GM19438 (cell line): Measurements from ENCODE around the gene STT3B.
"Not testable (repeated sequence)": the region's sequence is repeated elsewhere in the genome, so short reads cannot be mapped to it uniquely, and the experiment has no call there.

Source experiments
- ATAC-seq: cut with Tn5 transposase; IDR thresholded peaks from one replicate; pipeline ENCODE4 v1.9.1; 2021; ENCODE audit warnings: low read depth; ENCODE audit not compliant: unreplicated experiment

Gene STT3B

DNA sequence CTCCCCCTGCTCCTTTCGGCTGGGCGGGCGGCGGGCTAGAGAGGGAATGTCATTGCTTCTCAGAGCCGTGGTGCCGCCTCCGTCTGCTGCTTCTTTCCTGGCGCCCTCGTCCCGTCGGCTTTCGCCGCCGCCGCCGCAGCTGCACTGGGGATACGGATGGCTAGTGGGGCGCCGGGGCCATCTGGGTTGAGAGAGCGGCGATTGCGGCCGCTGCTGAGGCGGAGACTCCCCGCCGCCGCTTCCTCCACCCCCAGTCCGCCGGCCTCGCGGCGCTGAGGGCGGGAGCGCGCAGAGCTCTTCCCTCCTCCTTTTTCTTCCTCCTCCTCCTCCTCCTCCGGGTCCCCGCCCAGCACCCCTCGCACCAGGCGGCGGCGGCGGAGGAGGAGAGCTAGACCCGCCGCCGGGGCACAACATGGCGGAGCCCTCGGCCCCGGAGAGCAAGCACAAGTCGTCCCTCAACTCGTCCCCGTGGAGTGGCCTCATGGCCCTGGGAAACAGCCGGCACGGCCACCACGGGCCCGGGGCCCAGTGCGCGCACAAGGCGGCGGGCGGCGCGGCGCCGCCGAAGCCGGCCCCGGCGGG is at the start of gene STT3B:
TSS of gene STT3B (plus strand) at position 339 of the 582 bp plus-strand sequence. CDS start at position 413, 74 bp downstream.
- ATAC-seq = peak; percentile 60

DNA sequence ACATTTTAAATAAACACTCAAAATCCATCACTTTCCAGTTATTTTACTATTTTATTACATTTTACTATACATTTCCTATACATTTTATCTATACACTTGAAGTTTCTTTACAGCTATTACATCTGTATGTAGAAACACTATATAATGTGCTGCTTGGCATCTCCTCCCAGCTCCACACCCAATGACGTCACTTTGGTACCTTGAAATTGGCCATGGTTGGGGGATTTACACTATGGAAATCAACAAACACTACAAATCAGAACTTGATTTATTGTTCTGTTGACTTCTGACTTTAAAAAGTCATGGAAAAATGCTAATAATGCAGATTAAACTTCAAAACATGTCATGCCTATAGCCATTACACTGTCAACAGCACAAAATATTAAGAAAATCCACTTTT is 48.9 kb upstream of the STT3B start:
- ATAC-seq = no peak

DNA sequence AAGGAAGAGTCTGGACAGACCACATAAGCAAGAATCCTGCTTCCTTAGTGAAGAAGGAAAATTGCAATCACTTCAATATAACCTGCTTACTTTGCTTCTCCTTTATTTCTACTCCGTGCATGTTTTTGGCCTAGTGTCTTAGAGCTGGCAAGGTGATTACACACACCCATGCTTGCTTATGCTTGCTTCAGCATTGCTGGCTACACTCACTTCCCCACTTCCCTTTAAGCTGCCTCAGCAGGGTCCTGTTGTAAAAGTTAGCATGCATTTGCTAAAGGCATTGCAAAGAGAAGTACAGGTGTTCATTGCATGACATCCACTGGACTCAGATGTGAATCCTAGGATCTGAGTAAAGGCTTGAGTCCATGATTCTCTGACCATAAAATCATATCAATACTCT is 47.5 kb upstream of the STT3B start:
- no peak for ATAC-seq

DNA sequence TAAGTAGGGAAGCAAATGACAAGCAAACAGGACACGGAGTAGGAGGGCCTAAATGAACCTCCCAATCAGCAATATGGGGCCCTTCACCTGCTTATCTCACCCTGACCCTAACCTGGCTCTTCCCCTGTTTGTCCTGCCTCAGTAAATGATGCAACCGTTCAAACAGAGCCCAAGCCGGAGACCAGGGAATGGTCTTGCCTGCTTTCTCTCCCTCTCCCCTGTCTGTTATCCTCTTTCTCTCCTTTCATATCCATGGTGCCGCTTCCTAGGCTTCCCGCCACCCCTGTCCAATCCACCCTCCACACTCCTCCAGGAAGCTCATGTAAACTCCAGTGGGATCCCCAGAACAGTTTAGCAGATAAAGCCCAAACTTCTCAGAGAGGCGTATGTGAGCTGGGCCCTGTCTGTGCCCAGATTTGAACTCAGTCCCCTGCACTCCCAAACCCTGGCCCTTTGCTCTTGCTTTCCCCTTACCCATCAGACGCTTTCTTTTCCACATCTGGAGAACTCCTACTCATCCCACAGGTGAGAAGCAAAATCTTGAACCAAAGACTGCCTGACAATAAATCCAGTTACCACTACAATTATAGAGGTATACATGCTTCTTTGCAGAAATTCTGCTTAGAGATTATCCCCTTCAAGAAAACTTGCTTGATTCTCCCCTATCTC is 45.7 kb upstream of the STT3B start:
- no peak for ATAC-seq

DNA sequence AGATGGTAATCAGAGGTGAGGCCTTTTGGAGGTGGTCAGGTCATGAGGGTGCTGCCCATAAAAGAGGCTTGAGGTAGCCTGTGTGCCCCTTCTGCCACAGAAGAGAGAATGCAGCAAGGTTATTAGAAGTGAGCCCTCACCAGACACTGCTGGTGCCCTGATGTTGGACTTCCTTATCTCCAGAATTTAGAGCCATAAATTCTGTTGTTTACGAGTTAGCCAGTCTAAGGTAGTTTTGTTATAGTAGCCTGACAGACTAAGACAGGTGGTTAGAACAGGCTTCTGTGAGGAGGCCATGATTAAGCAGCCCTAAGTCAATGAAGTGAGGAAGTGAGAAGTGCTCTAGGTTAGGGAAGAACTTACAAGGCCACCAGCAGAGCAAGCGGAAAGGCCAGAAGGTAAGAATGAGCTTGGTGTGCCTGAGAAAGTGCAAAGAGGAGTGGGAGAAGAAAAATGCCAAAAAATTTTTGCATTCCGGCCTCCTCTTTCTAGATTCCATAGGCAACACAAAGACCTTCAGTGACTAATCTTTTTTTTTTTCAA is 44.2 kb upstream of the STT3B start:
- ATAC-seq = no peak

DNA sequence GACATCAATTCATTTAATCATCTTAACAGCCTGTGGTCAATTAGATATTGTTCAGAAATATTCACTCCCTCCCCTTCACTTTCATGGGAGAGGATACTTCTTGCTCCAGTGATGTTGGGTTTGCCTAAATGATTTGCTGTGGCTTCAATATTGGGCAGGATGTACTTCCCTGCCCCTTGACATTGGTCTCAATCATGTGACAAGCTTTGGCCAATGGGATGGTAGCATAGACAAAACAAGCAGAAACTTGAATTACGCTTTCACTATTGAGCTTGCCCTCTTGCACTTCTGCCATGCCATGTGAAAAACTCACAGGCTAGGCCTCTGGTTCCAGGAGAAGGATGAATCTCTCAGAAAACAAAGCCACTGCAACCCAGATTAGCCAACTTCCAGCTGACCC is 42.2 kb upstream of the STT3B start:
- no peak for ATAC-seq

DNA sequence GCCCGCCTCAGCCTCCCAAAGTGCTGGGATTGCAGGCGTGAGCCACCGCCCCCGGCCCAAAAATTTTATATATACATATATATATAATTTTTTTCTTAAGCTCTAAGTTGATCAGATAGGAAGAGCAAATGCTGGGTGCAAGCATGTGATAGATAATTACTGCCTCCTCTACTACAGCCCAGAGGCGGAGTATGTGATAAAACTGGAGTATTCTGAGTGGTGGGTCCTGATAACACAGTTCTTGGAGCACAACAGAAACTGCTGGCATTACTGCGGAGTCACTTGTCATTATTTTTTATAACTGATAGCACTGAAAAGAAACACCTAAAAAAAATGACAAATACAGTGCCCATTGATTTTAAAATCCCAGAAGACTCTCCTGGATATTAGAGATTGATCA is 41.1 kb upstream of the STT3B start:
- no peak for ATAC-seq

DNA sequence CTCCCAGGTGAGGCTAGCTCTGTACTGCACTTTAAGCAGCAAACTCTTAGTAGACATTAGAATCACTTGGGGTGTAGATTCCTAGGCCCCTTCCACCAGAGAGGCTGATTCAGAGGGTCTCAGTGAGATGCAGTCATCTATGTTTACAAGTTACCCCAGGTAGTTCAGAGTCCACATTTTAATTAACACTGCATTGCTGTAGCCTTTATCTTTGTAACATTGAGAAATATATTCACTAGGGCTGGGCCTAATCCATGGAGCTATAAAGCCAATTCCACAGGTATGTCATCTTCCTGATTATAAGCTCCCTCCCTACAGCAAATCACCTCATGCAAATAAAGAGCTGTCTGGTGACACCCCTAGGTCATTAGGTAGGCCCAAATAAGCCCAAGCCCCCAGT is 39.6 kb upstream of the STT3B start:
- no peak for ATAC-seq

DNA sequence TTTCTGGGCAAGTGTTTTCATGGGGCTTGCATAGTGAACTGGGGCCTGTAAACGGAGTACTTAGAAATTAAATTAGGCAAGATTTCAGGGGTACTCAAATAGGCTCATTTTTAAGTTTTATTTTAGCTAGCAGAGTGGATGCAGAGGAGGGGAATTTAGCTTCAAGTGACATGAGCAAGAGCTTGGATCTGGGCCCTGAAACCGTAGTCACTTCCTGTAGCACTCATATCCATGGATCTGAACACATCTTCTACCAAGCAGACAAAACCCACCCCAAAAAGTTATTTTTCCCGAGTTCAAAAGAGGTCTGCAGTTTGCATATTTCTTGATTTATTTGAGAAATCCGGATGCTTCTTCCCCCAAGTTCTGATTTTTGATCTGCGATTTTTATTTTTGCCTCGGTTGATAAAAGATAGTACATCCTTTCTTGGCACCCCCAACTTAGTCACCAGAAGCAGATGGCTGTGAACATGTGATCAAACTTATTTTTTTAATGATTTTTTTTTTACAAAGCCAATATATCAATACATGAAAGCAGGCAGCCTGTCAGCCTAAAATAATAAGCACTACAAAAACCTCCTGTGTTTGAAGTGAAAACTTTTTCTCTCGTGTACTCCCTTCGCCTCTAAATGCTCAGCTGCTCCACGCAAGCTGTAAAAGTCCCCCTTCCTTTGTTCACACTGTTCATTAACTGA is 36.6 kb upstream of the STT3B start:
- ATAC-seq = no peak

DNA sequence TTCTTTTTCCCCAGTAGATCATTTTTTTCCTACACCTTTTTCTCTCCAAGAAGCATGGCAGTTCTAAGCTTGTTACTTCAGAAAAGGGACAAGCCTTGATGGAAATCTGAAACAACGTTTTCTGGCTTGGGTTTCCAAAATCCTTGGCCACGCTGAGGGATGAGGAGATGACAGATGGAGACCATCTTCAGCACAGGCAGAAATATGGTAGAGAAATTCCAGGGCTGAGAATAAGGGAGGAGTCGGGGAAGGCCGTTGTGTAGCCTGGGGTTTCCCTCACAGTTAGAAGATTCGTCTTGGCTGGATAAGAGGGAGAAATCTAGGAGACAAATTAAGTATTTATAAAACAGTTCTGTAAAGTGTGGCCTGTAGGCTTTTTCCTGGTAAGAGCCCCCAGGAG is 33.9 kb upstream of the STT3B start:
- no peak for ATAC-seq

DNA sequence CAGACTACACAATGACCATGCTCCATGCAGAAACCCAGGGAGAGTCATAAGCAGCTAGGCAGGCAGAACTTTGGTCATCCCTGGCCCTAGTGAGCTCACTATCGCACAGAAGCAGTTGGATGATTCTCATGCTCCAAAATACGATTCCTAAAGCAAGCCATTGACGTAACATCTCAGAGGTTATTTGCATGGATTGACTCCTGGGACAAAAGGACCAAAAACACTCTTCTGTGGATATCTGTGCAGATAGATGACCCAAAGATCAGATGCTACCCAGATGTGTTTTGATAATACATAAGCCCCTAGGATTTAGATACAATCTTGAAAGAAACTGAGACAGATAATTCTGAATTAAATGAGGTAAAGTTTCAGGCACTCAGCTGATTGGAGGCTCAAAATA is 33.4 kb upstream of the STT3B start:
- no peak for ATAC-seq

DNA sequence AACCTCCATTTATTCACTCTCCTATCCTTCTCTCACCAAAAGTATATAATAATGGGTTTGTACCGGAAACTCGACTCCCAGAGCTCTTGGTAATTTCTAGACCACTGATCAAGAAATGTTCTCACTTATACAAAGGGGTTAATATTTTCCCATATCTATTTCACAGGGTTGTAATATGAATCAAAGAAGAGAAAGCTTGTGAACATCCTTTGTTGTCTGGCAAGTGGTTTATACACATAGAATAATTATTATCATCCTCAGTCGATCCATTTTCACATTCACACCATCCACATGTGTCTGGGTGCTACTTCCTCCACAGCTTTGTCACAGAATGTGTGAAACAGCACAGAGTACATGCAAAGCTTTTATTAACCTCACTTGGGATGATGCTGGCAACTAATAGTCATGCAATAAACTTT is 29.9 kb upstream of the STT3B start:
- no peak for ATAC-seq

DNA sequence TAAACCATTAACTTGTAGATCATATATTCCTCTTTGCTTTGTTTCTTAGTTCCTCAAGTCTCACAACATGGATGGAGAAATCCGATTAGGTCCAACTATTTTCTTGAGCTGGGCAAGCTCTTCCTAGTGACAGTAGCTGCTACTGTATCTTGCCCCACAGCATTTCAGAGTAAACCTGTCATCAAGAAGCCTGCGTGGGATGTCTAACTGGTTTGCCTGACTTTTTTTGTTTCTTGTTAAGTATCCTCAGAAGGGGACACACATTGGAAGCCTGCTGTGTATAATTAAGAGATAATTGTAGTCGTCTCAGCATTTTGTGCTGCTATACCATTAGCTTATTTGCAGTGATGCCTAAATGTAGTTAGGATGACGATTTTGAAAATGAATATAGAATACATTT is 29.3 kb upstream of the STT3B start:
- ATAC-seq = no peak

DNA sequence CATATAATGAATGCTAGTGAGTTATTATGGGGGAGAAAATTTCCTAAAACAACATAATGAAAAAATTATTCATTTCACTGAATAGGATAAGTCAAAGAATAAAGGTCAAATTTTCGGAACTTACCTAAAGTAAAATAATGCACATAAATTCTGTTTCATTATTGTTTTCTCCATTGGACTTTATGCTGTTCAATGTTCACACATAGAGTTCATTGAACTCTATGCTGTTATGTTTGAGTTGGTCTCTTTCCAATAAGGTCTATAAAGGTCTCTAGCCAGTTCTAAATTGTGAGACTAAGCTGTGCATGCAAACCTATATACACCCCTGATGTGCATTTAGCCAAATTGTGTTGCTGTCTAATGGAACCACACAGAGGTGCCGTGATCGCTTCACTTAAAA is 28.5 kb upstream of the STT3B start:
- no peak for ATAC-seq

DNA sequence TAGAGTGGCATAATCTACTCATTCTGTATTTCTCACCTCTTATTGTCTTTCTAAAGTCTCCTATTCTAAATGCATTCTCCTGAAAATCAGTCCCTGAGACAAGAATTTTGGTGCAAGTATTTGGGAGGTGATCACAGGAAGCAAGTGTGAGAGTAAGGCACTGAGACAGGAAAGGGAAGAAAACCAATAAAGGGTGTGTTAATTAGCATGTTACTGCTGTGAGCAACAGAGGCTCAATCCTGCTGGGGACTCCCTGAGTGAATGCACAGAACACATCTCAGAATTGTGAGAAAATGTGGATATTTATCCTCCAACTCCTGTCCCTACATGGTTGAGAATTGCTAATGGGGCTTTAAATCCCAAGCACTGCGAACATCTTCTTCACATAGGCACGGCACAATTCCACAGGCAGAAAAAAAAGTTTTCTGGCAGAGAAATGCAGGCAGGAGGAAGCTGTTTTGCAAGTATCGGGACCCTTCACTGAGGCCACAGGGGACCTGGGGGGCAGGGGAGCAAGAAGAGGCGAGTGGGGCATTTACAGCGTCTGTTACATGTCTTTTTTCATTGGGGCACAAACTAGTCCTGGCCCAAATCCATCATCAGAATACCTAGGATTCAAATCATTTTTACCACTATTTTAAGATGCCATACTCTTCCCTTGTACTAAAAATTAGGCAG is 27.2 kb upstream of the STT3B start:
- no peak for ATAC-seq

DNA sequence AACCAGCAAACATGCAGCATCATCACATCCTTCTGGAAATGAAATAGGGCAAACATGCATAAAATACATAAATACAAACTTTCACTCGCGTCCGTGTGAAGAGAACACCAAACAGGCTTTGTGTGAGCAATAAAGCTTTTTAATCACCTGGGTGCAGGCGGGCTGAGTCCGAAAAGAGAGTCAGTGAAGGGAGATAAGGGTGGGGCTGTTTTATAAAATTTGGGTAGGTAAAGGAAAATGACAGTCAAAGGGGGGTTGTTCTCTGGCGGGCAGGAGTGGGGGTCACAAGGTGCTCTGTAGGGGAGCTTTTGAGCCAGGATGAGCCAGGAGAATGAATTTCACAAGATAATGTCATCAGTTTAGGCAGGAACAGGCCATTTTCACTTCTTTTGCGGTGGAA is 26.2 kb upstream of the STT3B start:
- ATAC-seq = not testable (repeated sequence)

DNA sequence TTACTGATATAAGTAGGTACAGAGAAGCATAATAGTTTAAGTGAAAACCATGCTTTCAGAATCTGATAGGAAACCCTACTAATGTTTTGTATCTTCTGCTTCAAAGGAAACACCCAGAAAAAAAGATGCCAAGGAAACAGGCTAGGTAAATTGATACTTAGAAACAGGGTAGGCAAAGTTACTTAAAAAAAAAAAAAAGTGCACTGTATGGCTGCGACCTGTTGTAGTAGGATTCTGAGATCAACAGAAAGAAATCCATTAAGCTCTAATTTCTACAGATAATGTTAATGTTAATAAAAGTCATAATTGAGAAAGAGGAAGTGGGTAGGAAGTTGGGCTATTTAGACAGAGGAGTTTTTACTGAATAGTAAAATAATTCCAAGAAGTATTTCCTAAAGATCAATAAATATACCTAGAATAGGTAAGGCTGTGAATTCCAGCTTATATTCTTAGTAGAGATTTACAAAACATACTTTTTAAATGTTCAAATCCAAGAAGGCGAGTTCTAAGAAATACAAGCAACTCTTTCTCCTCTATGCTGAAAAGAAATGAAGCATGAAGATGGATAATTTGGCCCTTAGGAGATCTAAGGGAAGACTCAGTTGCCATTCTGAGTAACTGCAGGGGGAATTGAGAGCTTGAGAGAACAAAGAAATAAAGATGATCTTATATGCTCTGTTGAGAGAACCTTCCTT is 24.1 kb upstream of the STT3B start:
- no peak for ATAC-seq

DNA sequence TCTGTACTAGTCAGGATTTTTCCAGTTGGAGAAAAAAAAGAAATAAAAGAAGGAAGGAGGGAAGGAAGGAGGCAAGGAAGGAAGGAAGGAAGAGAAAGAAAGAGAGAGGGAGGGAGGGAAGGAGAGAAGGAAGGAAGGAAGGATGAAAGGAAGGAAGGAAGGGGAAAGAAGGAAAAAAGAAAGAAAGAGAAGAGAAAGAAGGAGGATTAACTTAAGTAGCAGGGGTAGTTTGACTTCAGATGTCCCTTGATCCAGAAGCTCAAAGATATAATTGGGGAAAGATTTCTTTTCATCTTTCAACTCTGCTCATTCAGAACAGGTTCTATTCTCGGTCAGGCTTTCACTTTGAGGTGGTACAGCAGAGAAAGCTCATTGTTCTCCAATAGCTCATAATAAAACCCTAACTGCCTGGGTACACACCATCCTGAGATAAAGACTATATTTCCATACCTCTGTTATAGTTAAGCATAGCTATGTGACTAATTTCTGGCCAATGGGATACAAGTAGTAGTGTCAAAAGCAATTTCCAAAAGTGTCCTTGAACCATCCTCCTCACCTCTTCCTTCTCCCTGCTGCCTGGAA is 23.5 kb upstream of the STT3B start:
- no peak for ATAC-seq

DNA sequence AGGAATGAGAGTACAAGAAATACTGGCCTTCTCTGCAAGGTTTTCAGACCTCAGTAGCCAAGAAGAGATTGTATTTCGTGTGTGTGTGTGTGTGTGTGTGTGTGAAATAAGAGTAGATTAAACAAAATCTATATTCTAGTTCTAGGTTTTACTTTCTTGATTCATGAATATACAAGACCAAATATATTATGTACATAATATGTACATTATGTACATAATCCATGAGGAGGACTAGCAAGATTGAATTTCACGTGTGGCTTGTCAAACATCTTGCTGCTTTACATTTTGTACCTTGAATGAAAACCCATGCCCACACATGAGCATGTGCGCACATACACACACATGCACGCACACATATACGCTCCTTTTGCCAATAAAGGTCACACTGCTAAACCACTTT is 18.2 kb upstream of the STT3B start:
- no peak for ATAC-seq
